Parathyroid adenoma (tissue), 2 donors: ENCODE data around the gene ATXN7.

Source experiments
- H2AFZ ChIP-seq: fragments of 300-600 bp; sonication (generic); one replicate; pipeline ENCODE4 v1.7.0; 2017; ENCODE audit warnings: antibody characterized with exemption, mild to moderate bottlenecking
- H3K27ac ChIP-seq: fragments of 300-600 bp; sonication (generic); one replicate; pipeline ENCODE4 v1.7.0; 2017
- H3K27me3 ChIP-seq: fragments of 300-600 bp; sonication (generic); one replicate; pipeline ENCODE4 v1.7.0; 2017; ENCODE audit warnings: low read length; ENCODE audit not compliant: control insufficient read depth, insufficient read depth
- H3K36me3 ChIP-seq: fragments of 300-600 bp; sonication (generic); one replicate; pipeline ENCODE4 v1.7.0; 2017; ENCODE audit warnings: low read length; ENCODE audit not compliant: control insufficient read depth, insufficient read depth
- H3K4me1 ChIP-seq: fragments of 300-600 bp; sonication (generic); one replicate; pipeline ENCODE4 v1.7.0; 2017; ENCODE audit warnings: control low read depth
- H3K4me2 ChIP-seq: fragments of 300-600 bp; sonication (generic); one replicate; pipeline ENCODE4 v1.7.0; 2017; ENCODE audit warnings: low read length
- H3K4me3 ChIP-seq: fragments of 300-600 bp; sonication (generic); one replicate; pipeline ENCODE4 v1.7.0; 2017; ENCODE audit warnings: low read depth, low read length
- H3K79me2 ChIP-seq: fragments of 300-600 bp; sonication (generic); one replicate; pipeline ENCODE4 v1.7.0; 2017; ENCODE audit warnings: control low read depth
- H3K9ac ChIP-seq: fragments of 300-600 bp; sonication (generic); one replicate; pipeline ENCODE4 v1.7.0; 2017; ENCODE audit warnings: mild to moderate bottlenecking
- H3K9me3 ChIP-seq: fragments of 300-600 bp; sonication (generic); one replicate; pipeline ENCODE4 v1.7.0; 2017; ENCODE audit warnings: low read length; ENCODE audit not compliant: control insufficient read depth
- CTCF ChIP-seq: fragments of 300-600 bp; sonication (generic); IDR thresholded peaks from one replicate; pipeline ENCODE4 v1.7.0; 2017; ENCODE audit warnings: antibody characterized with exemption, mild to moderate bottlenecking
- donor health status: primary hyperparathyroidism.

The ATXN7 gene

GRCh38 chr3:63918321-63918720, 54.7 kb downstream of the ATXN7 start:
- peaks cover 38% of the 10 kb centered on the region for H3K79me2 ChIP-seq
- H3K4me2 ChIP-seq: no peak overlapping the region
- no peak overlapping the region for H3K9ac ChIP-seq
- H2AFZ ChIP-seq: no peak overlapping the region
- peaks cover 14% of the 10 kb centered on the region for H3K4me1 ChIP-seq
- H3K27ac ChIP-seq: no peak overlapping the region
- no peak overlapping the region for H3K4me3 ChIP-seq
- TF ChIP-seq CTCF: no peak
- no peaks in the 10 kb centered on the region for H3K36me3 ChIP-seq
- no peaks in the 10 kb centered on the region for H3K27me3 ChIP-seq
- no peaks in the 10 kb centered on the region for H3K9me3 ChIP-seq

GRCh38 chr3:63920001-63920400, 56.3 kb downstream of the ATXN7 start:
- no peak overlapping the region for H3K9ac ChIP-seq
- H3K9me3 ChIP-seq: no peaks in the 10 kb centered on the region
- no peaks in the 10 kb centered on the region for H3K4me1 ChIP-seq
- H3K4me2 ChIP-seq: no peak overlapping the region
- peaks cover 53% of the 10 kb centered on the region for H3K79me2 ChIP-seq
- H3K4me3 ChIP-seq: no peak overlapping the region
- no peaks in the 10 kb centered on the region for H3K36me3 ChIP-seq
- no peak for TF ChIP-seq CTCF
- H3K27me3 ChIP-seq: no peaks in the 10 kb centered on the region
- H3K27ac ChIP-seq: no peak overlapping the region
- H2AFZ ChIP-seq: no peak overlapping the region

DNA sequence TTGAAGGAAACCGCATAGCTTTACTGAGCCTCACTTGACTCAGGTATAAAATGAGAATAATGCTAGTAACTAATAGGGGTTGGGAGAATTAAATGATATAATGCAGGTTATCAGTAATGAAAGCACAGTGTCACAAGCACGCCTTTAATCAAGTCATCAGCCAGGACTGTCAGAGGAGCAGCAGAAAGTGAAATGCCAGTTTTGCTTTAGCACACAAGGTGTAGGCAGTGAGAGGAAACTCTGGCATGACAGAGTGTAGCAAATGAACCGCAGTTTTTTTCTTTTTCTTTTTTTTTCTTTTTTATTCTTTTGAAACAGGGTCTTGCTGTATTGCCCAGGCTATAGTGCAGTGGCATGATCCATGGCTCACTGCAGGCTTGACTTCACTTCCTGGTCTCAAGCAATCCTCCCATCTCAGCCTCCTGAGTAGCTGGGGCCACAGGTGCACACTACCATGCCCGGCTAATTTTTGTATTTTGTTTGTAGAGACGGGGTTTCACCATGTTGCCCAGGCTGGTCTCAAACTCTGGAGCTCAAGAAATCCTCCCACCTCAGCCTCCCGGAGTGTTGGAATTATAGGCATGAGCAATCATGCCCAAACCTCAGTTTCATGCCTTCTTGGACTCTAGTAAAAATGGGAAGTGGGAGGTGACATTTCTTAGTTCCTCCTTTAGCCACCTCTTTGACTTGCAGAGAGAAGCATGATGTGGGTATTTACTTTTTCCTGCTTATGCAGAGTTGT, 58.2 kb downstream of the ATXN7 start:
- H3K4me2 ChIP-seq: no peak overlapping the region
- H3K36me3 ChIP-seq: no peaks in the 10 kb centered on the region
- peaks cover 69% of the 10 kb centered on the region for H3K79me2 ChIP-seq
- no peak overlapping the region for H3K9ac ChIP-seq
- TF ChIP-seq CTCF: no peak
- H2AFZ ChIP-seq: no peak overlapping the region
- no peak overlapping the region for H3K27ac ChIP-seq
- H3K4me3 ChIP-seq: no peak overlapping the region
- H3K27me3 ChIP-seq: no peaks in the 10 kb centered on the region
- no peaks in the 10 kb centered on the region for H3K4me1 ChIP-seq
- no peaks in the 10 kb centered on the region for H3K9me3 ChIP-seq

DNA sequence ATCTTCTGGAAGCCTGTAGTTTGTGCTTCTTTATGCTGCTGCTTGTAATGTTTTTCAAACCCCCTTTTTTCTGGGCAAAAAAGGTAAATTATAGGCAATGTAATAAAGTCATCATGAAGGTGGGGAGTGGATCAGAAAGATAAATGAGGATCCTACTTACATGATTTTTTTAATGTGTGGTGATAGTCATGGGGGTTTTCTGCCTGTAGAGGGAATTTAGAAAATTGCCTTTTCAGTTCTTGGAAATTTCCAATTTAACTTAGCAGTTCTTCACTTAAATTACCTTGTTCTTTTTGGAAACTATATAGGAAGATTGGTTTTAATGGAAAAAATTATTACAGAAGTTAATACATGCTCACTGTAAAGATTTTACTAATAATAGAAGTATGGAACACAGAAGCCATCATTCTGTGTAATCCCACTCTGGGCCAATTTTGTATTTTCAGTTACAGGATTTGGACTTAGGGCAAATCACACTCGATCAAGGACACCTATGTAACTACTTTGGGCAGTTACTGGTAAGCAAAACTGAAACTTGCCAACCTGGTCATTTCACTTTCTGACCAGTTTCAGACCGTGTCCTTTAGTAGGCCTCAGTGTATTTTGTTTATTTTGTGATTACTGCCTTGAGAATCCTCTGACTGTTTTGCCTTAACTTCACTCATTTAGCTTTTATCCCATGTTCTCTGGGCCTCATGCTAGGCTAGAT, 59.0 kb downstream of the ATXN7 start:
- Histone ChIP-seq H3K27me3 (no peaks in the 10 kb centered on the region), H3K36me3 (no peaks in the 10 kb centered on the region), H3K79me2 (peaks cover 71% of the 10 kb centered on the region), H3K9me3 (no peaks in the 10 kb centered on the region), H3K4me2 (no peak overlapping the region), H2AFZ (no peak overlapping the region), H3K9ac (no peak overlapping the region), H3K27ac (no peak overlapping the region), H3K4me3 (no peak overlapping the region), H3K4me1 (no peaks in the 10 kb centered on the region)
- TF ChIP-seq CTCF: no peak
